Liver (tissue), 9 donors: ENCODE measurements around the gene PLEKHA8. TPM values are rescaled to one million over a fixed set of nuclear protein-coding genes. Genes with fewer than 3 reads are reported as not detected.

Source experiments
- DNase-seq: peaks from one replicate; pipeline ENCODE4 v3.0.0-alpha.2; 2017; ENCODE audit warnings: low spot score
- H3K27ac ChIP-seq, 2 donors: one replicate each; pipeline ENCODE4 v1.7.0; 2013; ENCODE audit warnings: inconsistent platforms in 2 of 2, low read length in 2 of 2, control low read depth in 1 of 2, low read depth in 1 of 2, mild to moderate bottlenecking in 1 of 2
- H3K27me3 ChIP-seq, 4 donors: one replicate each; pipeline versions ENCODE4 v1.6.1 to v1.7.0; 2013; ENCODE audit warnings: low read length in 3 of 4, inconsistent platforms in 1 of 4, mild to moderate bottlenecking in 1 of 4, moderate library complexity in 1 of 4; ENCODE audit not compliant: control insufficient read depth in 4 of 4, insufficient read depth in 4 of 4
- H3K36me3 ChIP-seq, 4 donors: one replicate each; pipeline versions ENCODE4 v1.6.1 to v1.7.0; 2013; ENCODE audit warnings: low read length in 3 of 4, mild to moderate bottlenecking in 3 of 4, low read depth in 1 of 4, moderate library complexity in 1 of 4; ENCODE audit not compliant: control insufficient read depth in 4 of 4, insufficient read depth in 3 of 4
- H3K4me1 ChIP-seq, 4 donors: one replicate each; pipeline versions ENCODE4 v1.6.1 to v1.7.0; 2013; ENCODE audit warnings: low read length in 3 of 4, mild to moderate bottlenecking in 3 of 4, moderate library complexity in 1 of 4; ENCODE audit not compliant: control insufficient read depth in 4 of 4, insufficient read depth in 4 of 4
- H3K4me3 ChIP-seq, 3 donors: one replicate each; pipeline versions ENCODE4 v1.6.1 to v1.7.0; 2013; ENCODE audit warnings: low read length in 3 of 3, control low read depth in 1 of 3, low read depth in 1 of 3, mild to moderate bottlenecking in 1 of 3
- H3K9ac ChIP-seq, 2 donors: one replicate each; pipeline ENCODE4 v1.7.0; 2013; ENCODE audit warnings: low read length in 2 of 2, mild to moderate bottlenecking in 2 of 2, moderate library complexity in 2 of 2, control low read depth in 1 of 2, low read depth in 1 of 2
- H3K9me3 ChIP-seq, 4 donors: one replicate each; pipeline versions ENCODE4 v1.6.1 to v1.7.0; 2013; ENCODE audit warnings: low read length in 3 of 4; ENCODE audit not compliant: control insufficient read depth in 4 of 4
- EGR1 ChIP-seq, 2 donors: IDR thresholded peaks; 2 replicates each; pipeline ENCODE4 v1.6.1; 2016 to 2018; ENCODE audit warnings: antibody characterized with exemption in 2 of 2, low read depth in 2 of 2
- FOXA1 ChIP-seq: IDR thresholded peaks from 2 replicates; pipeline ENCODE4 v1.6.1; 2016; ENCODE audit warnings: antibody characterized with exemption
- FOXA2 ChIP-seq: IDR thresholded peaks from 2 replicates; pipeline ENCODE4 v1.6.1; 2016; ENCODE audit warnings: antibody characterized with exemption
- GABPA ChIP-seq, 2 donors: IDR thresholded peaks in 1 of 2; conservative IDR thresholded peaks in 1 of 2; 2 replicates each; pipeline ENCODE4 v1.6.1; 2016; ENCODE audit warnings: antibody characterized with exemption in 2 of 2, mild to moderate bottlenecking in 1 of 2, moderate library complexity in 1 of 2
- HNF4A ChIP-seq, 2 donors: conservative IDR thresholded peaks; 2 replicates each; pipeline ENCODE4 v1.6.1; 2016; ENCODE audit warnings: antibody characterized with exemption in 2 of 2, mild to moderate bottlenecking in 2 of 2
- HNF4G ChIP-seq: IDR thresholded peaks from 2 replicates; pipeline ENCODE4 v1.6.1; 2016; ENCODE audit warnings: antibody characterized with exemption
- JUND ChIP-seq, 2 donors: IDR thresholded peaks; 2 replicates each; pipeline ENCODE4 v1.6.1; 2016; ENCODE audit warnings: antibody characterized with exemption in 2 of 2
- MAX ChIP-seq: IDR thresholded peaks from 2 replicates; pipeline ENCODE4 v1.6.1; 2016; ENCODE audit warnings: antibody characterized with exemption
- NR2F2 ChIP-seq: IDR thresholded peaks from 2 replicates; pipeline ENCODE4 v1.6.1; 2016; ENCODE audit warnings: antibody characterized with exemption
- RAD21 ChIP-seq, 2 donors: IDR thresholded peaks; 2 replicates each; pipeline ENCODE4 v1.6.1; 2016; ENCODE audit warnings: antibody characterized with exemption in 2 of 2, mild to moderate bottlenecking in 2 of 2
- RXRA ChIP-seq, 2 donors: IDR thresholded peaks; 2 replicates each; pipeline ENCODE4 v1.6.1; 2017 to 2018; ENCODE audit warnings: antibody characterized with exemption in 2 of 2, mild to moderate bottlenecking in 1 of 2
- SP1 ChIP-seq: IDR thresholded peaks from 2 replicates; pipeline ENCODE4 v1.6.1; 2018; ENCODE audit warnings: antibody characterized with exemption, mild to moderate bottlenecking
- TAF1 ChIP-seq: conservative IDR thresholded peaks from 2 replicates; pipeline ENCODE4 v1.6.1; 2016; ENCODE audit warnings: antibody characterized with exemption, mild to moderate bottlenecking
- YY1 ChIP-seq: IDR thresholded peaks from 2 replicates; pipeline ENCODE4 v1.6.1; 2016; ENCODE audit warnings: antibody characterized with exemption, mild to moderate bottlenecking
- WGBS: extraction: QIAGEN DNeasy Blood & Tissue Kit; methylation state at CpG from one replicate; pipeline ENCODE4 v1.1.7; 2013; 5-methylcytosine and 5-hydroxymethylcytosine counted together
- polyA plus RNA-seq, 2 donors: library from polyadenylated mRNA; stranded (reverse) in 1 of 2; unstranded in 1 of 2; fragments of 200-250 nt in 1 of 2; fragments of >200 nt in 1 of 2; fragmentation: Nextera tagmentation in 1 of 2; extraction: Ambion mirVana in 1 of 2; gene quantifications; one replicate each; pipeline versions ENCODE4 v1.2.1 to v1.2.3, GENCODE V29; 2013 to 2015
- total RNA-seq, 2 donors: library from RNA; depleted of rRNA; stranded (reverse); fragments of >200 nt; gene quantifications; one replicate each; pipeline ENCODE4 v1.2.3, GENCODE V29; 2014
- TF ChIP-seq, protein P1 (sequence below): fragments of 150-350 bp; IDR thresholded peaks from 2 replicates; pipeline ENCODE4 v1.5.1; 2017; ENCODE audit warnings: improper control_type of control experiment, low read depth, low read length; ENCODE audit not compliant: missing input control
- TF ChIP-seq, protein P2 (sequence below): IDR thresholded peaks from 2 replicates; pipeline ENCODE4 v1.6.1; 2016; ENCODE audit warnings: antibody characterized with exemption
- TF ChIP-seq, protein P3 (sequence below): IDR thresholded peaks from 2 replicates; pipeline ENCODE4 v1.6.1; 2016; ENCODE audit warnings: antibody characterized with exemption, mild to moderate bottlenecking
- donor health status: healthy.
- donor health status: healthy.
- donor health status: healthy.
- donor health status: healthy.
- donor health status: healthy.

Gene PLEKHA8
- total and polyA plus RNA-seq, 4 donors = 1.0 to 5.4 (median 2.4) TPM

DNA sequence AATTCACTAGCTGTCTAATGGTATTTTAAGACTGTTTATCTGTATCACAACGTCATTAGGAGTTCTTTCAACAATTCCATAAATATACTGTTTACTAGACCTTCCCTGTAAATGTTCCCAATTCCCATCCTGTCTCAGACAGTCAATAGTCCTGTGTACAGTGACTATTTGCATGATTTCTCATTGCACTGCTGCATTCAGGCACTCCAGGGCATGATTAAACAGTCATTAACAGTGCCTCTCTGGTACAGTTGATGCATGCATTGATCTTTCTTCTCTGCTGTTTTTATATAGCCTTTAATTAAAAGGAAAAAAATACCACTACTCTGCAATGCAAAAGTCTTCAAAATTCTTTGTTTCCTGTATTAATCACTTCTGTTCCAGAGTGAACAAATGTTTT, 55.1 kb downstream of the PLEKHA8 start:
- Histone ChIP-seq H3K4me1 (no peaks in the 10 kb centered on the region), H3K36me3 (peaks cover 0 to 2% (median under 1%) of the 10 kb centered on the region in 4 donors), H3K27ac (no peak overlapping the region), H3K9me3 (no peaks in the 10 kb centered on the region), H3K9ac (no peak overlapping the region), H3K4me3 (no peak overlapping the region), H3K27me3 (no peaks in the 10 kb centered on the region)
- DNase-seq = no peak
- no peak for TF ChIP-seq GABPA (IDR thresholded peaks at IDR 0.05 in 1 of 2, conservative IDR thresholded peaks at IDR 0.05 in 1 of 2)
- no peak for TF ChIP-seq RAD21 (IDR thresholded peaks at IDR 0.05)
- WGBS = 64% methylated on average over 1 of the region's 1 CpG

DNA sequence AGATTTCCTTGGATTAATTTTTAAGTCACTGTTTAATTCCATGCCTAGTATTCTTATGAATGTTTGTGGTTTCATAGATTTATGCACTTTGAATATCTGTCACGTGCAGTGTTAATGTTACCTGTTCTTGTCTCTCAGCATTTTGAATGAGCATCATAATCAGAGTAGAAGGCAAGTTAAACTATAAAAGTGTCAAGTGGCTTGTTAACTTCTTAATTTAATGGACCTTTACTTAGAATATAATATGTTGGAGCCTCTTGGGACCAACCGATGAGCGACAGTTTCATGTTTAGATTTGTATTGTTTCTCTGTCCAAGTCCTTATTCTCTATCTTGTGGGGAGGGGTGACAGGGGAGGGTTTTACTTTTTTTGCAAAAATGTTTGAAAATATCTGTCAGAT, 56.0 kb downstream of the PLEKHA8 start:
- Histone ChIP-seq H3K9me3 (no peaks in the 10 kb centered on the region), H3K27me3 (no peaks in the 10 kb centered on the region), H3K27ac (no peak overlapping the region), H3K4me1 (no peaks in the 10 kb centered on the region), H3K9ac (no peak overlapping the region), H3K36me3 (peaks cover 0 to 2% (median 0%) of the 10 kb centered on the region in 4 donors), H3K4me3 (no peak overlapping the region)
- DNase-seq = no peak
- WGBS = 98% methylated on average over 3 of the region's 3 CpGs
- TF ChIP-seq HNF4A (conservative IDR thresholded peaks at IDR 0.05) (no peak), GABPA (IDR thresholded peaks at IDR 0.05 in 1 of 2, conservative IDR thresholded peaks at IDR 0.05 in 1 of 2) (no peak), TAF1 (no peak), NR2F2 (no peak)

DNA sequence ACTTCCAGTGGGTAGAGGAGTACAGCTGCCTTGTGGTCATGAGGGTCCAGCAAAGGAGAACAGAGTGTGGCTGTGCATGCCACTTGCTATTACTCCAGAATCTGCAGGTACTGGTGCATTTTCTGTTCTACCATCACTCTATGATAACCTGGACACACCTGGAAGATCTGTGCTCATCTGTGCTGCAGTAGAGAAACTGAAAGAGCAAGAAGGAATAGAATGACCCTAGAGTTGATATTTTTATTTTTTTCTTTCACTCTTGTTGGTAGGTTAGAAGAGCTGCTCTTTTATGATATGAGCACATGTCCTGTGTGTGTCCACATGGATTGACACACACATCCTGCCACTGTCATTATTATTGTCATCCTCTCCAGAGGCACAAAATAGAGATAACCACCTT, 58.3 kb downstream of the PLEKHA8 start:
- H3K9me3 ChIP-seq = no peaks in the 10 kb centered on the region
- no peak overlapping the region for H3K4me3 ChIP-seq
- TF ChIP-seq, protein P1, sequence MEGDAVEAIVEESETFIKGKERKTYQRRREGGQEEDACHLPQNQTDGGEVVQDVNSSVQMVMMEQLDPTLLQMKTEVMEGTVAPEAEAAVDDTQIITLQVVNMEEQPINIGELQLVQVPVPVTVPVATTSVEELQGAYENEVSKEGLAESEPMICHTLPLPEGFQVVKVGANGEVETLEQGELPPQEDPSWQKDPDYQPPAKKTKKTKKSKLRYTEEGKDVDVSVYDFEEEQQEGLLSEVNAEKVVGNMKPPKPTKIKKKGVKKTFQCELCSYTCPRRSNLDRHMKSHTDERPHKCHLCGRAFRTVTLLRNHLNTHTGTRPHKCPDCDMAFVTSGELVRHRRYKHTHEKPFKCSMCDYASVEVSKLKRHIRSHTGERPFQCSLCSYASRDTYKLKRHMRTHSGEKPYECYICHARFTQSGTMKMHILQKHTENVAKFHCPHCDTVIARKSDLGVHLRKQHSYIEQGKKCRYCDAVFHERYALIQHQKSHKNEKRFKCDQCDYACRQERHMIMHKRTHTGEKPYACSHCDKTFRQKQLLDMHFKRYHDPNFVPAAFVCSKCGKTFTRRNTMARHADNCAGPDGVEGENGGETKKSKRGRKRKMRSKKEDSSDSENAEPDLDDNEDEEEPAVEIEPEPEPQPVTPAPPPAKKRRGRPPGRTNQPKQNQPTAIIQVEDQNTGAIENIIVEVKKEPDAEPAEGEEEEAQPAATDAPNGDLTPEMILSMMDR = no peak
- H3K4me1 ChIP-seq = no peaks in the 10 kb centered on the region
- H3K27ac ChIP-seq = no peak overlapping the region
- H3K9ac ChIP-seq = no peak overlapping the region
- H3K36me3 ChIP-seq = peaks cover 0 to 2% (median 0%) of the 10 kb centered on the region in 4 donors
- no peak for DNase-seq
- H3K27me3 ChIP-seq = no peaks in the 10 kb centered on the region

- Histone ChIP-seq H3K4me3 (no peak overlapping the region), H3K9me3 (no peaks in the 10 kb centered on the region), H3K36me3 (no peaks in the 10 kb centered on the region), H3K27me3 (no peaks in the 10 kb centered on the region), H3K4me1 (no peaks in the 10 kb centered on the region), H3K27ac (no peak overlapping the region), H3K9ac (no peak overlapping the region)
- DNase-seq = no peak
- TF ChIP-seq YY1 (no peak), HNF4A (conservative IDR thresholded peaks at IDR 0.05) (no peak), SP1 (no peak), GABPA (IDR thresholded peaks at IDR 0.05 in 1 of 2, conservative IDR thresholded peaks at IDR 0.05 in 1 of 2) (no peak), FOXA1 (no peak), RXRA (IDR thresholded peaks at IDR 0.05) (no peak), NR2F2 (no peak), FOXA2 (no peak), MAX (no peak), RAD21 (IDR thresholded peaks at IDR 0.05) (no peak), HNF4G (no peak), EGR1 (IDR thresholded peaks at IDR 0.05; ENCODE audit: low read depth in 2 of 2) (no peak), TAF1 (no peak), JUND (IDR thresholded peaks at IDR 0.05) (no peak)
- TF ChIP-seq, protein P1 = no peak
- TF ChIP-seq, protein P2, sequence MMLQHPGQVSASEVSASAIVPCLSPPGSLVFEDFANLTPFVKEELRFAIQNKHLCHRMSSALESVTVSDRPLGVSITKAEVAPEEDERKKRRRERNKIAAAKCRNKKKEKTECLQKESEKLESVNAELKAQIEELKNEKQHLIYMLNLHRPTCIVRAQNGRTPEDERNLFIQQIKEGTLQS = no peak
- TF ChIP-seq, protein P3, sequence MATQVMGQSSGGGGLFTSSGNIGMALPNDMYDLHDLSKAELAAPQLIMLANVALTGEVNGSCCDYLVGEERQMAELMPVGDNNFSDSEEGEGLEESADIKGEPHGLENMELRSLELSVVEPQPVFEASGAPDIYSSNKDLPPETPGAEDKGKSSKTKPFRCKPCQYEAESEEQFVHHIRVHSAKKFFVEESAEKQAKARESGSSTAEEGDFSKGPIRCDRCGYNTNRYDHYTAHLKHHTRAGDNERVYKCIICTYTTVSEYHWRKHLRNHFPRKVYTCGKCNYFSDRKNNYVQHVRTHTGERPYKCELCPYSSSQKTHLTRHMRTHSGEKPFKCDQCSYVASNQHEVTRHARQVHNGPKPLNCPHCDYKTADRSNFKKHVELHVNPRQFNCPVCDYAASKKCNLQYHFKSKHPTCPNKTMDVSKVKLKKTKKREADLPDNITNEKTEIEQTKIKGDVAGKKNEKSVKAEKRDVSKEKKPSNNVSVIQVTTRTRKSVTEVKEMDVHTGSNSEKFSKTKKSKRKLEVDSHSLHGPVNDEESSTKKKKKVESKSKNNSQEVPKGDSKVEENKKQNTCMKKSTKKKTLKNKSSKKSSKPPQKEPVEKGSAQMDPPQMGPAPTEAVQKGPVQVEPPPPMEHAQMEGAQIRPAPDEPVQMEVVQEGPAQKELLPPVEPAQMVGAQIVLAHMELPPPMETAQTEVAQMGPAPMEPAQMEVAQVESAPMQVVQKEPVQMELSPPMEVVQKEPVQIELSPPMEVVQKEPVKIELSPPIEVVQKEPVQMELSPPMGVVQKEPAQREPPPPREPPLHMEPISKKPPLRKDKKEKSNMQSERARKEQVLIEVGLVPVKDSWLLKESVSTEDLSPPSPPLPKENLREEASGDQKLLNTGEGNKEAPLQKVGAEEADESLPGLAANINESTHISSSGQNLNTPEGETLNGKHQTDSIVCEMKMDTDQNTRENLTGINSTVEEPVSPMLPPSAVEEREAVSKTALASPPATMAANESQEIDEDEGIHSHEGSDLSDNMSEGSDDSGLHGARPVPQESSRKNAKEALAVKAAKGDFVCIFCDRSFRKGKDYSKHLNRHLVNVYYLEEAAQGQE = no peak
Measured at GRCh38 chr7:30087371-30087770, 59.2 kb downstream of the PLEKHA8 start.
